ENCODE measurements around the gene JAZF1. TPM values are rescaled to one million over a fixed set of nuclear protein-coding genes. Genes with fewer than 3 reads are reported as not detected.

JAZF1 gene
- total and polyA plus RNA-seq, 9 of the 15 experiments (the other 6 are each of a cell fraction or from before 2014, with no cell fraction given): 0.04 to 0.64 (median 0.11) TPM; not detected in 3

DNA sequence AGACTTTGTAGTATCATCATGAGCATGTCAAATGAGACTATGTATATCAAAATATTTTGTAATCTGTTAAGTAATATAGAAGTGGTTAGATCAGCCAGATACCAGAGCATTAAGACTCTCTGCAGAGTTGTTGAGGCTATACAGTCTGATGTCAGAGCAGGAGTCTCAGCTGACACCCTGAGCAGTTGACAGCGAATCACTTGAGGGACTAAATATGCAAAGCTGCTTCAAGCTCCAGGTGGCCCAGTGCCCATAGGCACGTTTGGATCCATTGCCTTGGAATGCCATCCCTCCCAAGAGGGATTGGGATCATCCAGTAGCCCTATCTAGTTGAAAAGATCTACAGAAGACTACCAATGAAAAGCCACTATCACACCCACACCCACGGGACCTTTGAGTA, 230.5 kb downstream of the JAZF1 start (continued):
- TF ChIP-seq, protein P1, sequence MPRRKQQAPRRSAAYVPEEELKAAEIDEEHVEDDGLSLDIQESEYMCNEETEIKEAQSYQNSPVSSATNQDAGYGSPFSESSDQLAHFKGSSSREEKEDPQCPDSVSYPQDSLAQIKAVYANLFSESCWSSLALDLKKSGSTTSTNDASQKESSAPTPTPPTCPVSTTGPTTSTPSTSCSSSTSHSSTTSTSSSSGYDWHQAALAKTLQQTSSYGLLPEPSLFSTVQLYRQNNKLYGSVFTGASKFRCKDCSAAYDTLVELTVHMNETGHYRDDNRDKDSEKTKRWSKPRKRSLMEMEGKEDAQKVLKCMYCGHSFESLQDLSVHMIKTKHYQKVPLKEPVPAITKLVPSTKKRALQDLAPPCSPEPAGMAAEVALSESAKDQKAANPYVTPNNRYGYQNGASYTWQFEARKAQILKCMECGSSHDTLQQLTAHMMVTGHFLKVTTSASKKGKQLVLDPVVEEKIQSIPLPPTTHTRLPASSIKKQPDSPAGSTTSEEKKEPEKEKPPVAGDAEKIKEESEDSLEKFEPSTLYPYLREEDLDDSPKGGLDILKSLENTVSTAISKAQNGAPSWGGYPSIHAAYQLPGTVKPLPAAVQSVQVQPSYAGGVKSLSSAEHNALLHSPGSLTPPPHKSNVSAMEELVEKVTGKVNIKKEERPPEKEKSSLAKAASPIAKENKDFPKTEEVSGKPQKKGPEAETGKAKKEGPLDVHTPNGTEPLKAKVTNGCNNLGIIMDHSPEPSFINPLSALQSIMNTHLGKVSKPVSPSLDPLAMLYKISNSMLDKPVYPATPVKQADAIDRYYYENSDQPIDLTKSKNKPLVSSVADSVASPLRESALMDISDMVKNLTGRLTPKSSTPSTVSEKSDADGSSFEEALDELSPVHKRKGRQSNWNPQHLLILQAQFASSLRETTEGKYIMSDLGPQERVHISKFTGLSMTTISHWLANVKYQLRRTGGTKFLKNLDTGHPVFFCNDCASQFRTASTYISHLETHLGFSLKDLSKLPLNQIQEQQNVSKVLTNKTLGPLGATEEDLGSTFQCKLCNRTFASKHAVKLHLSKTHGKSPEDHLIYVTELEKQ (CRISPR knock-in tag; IDR thresholded peaks at IDR 0.05): no peak
- TF ChIP-seq POLR3G (IDR thresholded peaks at IDR 0.05; ENCODE audit: extremely low read depth, insufficient read length, insufficient replicate concordance): no peak
- TF ChIP-seq ZFP1 (CRISPR knock-in tag; IDR thresholded peaks at IDR 0.05): no peak

DNA sequence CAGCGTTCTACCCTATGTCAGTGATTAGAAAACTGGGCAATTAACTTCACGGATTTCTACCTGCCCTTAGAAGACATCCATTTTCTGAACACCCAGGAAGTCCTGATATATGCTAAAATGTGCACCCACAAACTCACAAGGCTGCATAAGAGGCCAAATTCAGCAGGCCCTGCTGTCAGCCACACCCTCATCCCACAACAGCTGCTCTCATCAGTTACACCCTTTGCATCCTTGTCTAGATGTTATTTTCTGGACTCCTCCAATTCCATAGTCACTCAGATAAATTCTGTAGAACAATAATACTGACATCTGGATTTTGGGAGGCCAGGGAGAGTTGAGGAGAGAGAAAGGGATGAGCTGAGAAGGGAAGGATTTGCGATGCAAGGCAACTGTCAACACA, 231.7 kb downstream of the JAZF1 start:
- FAIRE-seq: no peak
- CTCF ChIA-PET (ENCODE audit: low intra/inter-chr PET ratio): no interaction called here

More for the DNA sequence above, 231.7 kb downstream of the JAZF1 start:
- Histone ChIP-seq H3K9me3 (replicated peaks; ENCODE audit: control insufficient read depth, insufficient read depth, low read depth, low read length) (no peaks in the 10 kb centered on the region), H3K4me2 (ENCODE audit: insufficient read depth, low read length) (no peak overlapping the region), H3K9ac (ENCODE audit: insufficient read depth in 1 of 2, low read depth in 2 of 2, low read length in 2 of 2) (no peak overlapping the region), H3K79me2 (ENCODE audit: control insufficient read depth, insufficient read depth, low read length) (no peaks in the 10 kb centered on the region), H3K9me1 (ENCODE audit: control insufficient read depth, insufficient read depth, low read length) (no peaks in the 10 kb centered on the region), H4K20me1 (replicated peaks; ENCODE audit: control insufficient read depth, insufficient read depth, low read length) (no peaks in the 10 kb centered on the region), H3K27ac (ENCODE audit: extremely low read depth, low read depth, low read length) (no peak overlapping the region), H3K4me1 (replicated peaks in 1 of 2; ENCODE audit: control insufficient read depth in 2 of 2, insufficient read depth in 2 of 2, low read length in 2 of 2) (no peaks in the 10 kb centered on the region), H2AFZ (ENCODE audit: low read depth, low read length) (no peak overlapping the region), H3K27me3 (ENCODE audit: control insufficient read depth in 2 of 2, insufficient read depth in 2 of 2, low read length in 2 of 2) (peaks cover 9 to 22% of the 10 kb centered on the region in 2 experiments), H3K4me3 (no peak overlapping the region), H3K36me3 (ENCODE audit: control insufficient read depth, insufficient read depth, low read length) (no peaks in the 10 kb centered on the region)
- intact Hi-C loops (cut with micrococcal nuclease) (no loop called here), in situ Hi-C loops (cut with MboI) (no loop called here)
- TF ChIP-seq MAZ (CRISPR knock-in tag; conservative IDR thresholded peaks at IDR 0.05 in 1 of 2, IDR thresholded peaks at IDR 0.05 in 1 of 2) (no peak), CHD2 (IDR thresholded peaks at IDR 0.05; ENCODE audit: low read depth, low read length) (no peak), SMARCA4 (IDR thresholded peaks at IDR 0.05) (no peak), ZNF12 (CRISPR knock-in tag; IDR thresholded peaks at IDR 0.05) (no peak)
- TF ChIP-seq, protein P2, sequence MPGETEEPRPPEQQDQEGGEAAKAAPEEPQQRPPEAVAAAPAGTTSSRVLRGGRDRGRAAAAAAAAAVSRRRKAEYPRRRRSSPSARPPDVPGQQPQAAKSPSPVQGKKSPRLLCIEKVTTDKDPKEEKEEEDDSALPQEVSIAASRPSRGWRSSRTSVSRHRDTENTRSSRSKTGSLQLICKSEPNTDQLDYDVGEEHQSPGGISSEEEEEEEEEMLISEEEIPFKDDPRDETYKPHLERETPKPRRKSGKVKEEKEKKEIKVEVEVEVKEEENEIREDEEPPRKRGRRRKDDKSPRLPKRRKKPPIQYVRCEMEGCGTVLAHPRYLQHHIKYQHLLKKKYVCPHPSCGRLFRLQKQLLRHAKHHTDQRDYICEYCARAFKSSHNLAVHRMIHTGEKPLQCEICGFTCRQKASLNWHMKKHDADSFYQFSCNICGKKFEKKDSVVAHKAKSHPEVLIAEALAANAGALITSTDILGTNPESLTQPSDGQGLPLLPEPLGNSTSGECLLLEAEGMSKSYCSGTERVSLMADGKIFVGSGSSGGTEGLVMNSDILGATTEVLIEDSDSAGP (CRISPR knock-in tag; IDR thresholded peaks at IDR 0.05): no peak
- WGBS (ENCODE audit: insufficient coverage, low coverage, missing lambda C conversion rate): 2% methylated on average over 3 of the region's 3 CpGs
- no TSS peak for BruUV-seq (replicated peaks)
- ATAC-seq (no peak), DNase-seq (ENCODE audit: extremely low read depth in 1 of 4, low spot score in 3 of 4) (no peak)
- POLR2A ChIA-PET: no interaction called here

All from K562 (cell line).